HG02870 (cell line): Measurements from ENCODE around the gene FBLN5.
A peak's percentile ranks its signal among the peaks of the same experiment; 100 is the strongest.

Experiments used
- ATAC-seq: cut with Tn5 transposase; IDR thresholded peaks from one replicate; pipeline ENCODE4 v1.9.1; 2021; ENCODE audit warnings: mild to moderate bottlenecking, moderate library complexity; ENCODE audit not compliant: unreplicated experiment

The FBLN5 gene, protein sequence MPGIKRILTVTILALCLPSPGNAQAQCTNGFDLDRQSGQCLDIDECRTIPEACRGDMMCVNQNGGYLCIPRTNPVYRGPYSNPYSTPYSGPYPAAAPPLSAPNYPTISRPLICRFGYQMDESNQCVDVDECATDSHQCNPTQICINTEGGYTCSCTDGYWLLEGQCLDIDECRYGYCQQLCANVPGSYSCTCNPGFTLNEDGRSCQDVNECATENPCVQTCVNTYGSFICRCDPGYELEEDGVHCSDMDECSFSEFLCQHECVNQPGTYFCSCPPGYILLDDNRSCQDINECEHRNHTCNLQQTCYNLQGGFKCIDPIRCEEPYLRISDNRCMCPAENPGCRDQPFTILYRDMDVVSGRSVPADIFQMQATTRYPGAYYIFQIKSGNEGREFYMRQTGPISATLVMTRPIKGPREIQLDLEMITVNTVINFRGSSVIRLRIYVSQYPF

DNA sequence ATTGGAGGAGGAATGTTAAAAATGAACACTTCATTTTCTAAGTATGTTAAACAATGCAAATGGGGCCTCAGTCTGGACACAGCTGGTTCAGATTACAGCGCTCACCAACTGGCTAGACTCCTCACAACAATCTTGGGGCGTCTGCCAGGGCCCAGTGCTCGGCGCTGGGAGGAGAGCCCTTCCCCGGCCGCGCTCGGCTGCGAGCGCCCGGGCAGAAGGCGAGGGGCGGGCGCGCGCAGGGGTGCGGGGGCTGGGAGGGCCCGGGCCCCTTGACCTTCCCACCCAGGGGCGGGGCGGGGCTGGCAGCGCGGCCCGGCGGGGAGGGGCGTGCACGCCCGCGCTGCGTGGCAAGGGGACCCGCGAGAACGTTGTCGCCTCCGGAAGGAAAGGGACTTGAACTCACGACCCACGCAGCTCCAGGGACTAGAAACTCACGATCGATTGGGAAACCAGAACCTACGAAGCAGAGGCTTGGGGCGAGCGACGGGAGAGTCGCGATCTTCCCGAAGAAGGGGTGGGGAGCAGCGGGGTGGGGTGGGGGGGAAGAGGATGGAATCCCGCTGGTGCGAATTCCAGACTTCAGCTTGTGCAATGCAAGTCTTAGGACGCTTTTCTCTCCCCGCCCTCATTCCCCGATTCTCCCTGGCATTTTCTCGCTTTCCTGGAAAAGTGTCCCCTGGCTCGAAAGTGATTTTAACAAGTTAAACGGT lies at the start of gene FBLN5:
TSS of gene FBLN5 (minus strand) at position 220 of the 710 bp plus-strand sequence. CDS start 465 bp downstream, outside the sequence.
- no peak for ATAC-seq

DNA sequence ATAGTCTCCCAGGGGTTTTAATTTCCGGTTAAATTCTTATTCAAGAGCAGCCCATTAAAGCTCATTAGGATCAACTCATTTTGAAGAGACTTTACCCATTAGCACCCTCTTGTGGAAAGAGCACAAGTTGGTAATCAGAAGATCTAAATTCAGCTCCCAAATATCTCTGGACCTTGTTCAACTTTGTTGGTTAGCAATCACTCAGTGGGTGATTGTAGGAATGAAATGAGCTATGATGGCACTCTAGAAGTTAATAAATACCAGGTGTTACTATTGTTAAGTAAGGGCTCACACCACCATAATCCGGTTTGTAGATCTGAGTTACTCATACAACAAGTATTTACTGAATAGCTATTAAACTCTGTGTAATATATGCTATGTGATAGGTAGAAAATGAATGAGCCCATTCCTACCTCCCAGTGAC lies 49.5 kb upstream of the FBLN5 start:
- ATAC-seq: no peak

DNA sequence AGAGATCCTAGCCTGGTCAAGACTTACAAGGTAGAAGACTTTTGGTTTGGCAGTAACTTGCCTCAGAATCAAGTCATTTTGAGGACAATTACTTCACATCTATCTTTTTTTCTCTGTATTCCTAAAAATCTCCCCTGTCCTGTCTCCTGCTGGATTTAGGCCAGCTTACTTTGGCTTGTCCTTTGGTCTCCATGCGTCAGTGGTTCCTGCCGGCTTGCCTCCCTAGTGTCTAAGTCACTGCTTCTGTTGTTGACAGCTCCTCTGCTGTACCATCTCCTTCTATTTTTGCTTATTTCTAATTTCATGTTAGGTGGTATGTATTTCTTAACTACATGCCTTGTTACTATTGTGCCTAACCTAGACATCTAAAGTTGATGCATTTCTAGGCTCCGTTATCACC lies 39.7 kb upstream of the FBLN5 start:
- no peak for ATAC-seq

DNA sequence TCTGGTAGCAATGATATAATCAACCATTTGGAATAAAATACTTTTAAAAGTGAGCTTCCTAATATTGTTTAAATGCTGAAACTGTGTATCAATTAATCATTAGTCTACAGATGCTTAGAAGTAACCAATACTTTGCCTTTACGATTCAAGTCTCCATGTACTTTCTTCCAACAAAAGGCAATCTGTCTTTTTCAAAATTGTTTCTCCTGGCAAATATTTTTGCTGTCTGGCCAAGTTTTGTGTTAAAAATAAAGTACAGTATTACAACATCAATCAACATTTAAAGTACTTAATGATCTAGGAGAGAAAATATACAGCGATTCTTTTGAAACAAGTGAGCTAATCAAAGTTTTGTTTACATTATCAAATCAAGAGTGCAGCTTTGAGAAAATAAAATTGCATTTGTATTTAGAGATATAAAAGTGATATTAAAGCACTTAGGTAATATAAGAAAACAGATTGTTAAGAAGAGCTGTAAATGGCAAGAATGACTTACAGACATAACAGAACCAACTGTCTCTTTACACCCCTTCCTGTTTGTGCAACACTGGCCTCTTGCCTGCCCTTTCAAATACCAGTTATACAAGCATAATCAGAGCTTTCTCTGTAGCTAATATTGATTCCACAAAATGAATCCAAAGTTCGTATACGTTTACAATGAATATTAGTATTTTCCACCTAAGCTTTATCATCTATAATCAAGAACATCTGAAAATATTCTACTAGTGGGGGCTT lies 38.2 kb upstream of the FBLN5 start:
- ATAC-seq: no peak

DNA sequence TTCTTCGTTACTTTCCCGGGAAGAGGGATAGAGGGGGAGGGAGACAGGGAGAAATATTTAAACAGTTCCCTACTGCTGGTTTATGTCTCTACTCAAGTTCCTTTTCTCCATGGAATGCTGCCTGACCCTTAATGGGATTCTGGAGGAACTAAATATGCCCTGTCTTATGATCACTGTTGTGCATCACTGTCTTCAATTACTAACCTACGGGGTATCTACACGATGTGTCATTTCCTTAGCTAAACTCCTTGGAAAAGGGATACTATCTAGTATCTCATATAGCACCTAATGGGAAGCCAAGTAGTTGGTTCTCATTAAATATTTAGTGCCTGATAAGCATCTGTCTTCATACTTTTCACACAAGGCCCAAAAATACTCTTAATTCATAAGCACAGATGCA lies 37.5 kb upstream of the FBLN5 start:
- no peak for ATAC-seq

DNA sequence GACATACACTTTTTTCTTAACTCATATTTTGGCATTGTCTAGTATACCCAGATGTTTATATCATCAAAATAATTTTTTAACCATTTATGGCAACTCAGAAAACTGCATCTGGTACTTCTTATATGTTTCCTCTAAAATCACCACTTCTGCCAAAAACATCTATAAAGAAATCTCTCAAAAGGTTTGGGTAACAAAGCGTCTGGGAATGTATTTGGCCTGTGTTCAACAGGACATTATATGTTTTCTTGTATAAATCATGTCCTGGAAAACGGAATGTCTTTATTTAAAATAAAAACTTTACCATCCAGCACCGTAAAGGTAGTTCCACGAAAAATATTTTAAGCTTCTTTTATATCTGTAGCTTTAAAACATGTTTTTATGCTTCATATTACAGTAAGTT lies 36.1 kb upstream of the FBLN5 start:
- no peak for ATAC-seq

DNA sequence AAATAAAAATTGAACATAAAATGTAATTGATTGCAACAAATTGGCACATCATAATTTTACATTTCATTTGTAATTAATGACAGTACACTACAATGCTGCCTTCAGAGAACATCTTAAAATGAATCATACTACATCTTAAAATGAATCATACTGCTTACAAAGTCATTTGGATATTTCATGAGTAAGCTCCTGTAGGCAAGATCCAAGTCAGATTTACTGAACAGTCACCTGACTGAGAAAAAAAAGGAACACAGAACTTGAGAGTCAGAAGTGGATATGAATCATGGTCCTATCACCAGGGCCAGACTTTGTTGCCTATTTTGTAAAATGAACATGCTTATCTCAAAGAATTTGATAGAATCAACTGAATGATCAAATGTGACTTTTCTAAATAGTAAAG lies 32.7 kb upstream of the FBLN5 start:
- ATAC-seq: peak; percentile 90

DNA sequence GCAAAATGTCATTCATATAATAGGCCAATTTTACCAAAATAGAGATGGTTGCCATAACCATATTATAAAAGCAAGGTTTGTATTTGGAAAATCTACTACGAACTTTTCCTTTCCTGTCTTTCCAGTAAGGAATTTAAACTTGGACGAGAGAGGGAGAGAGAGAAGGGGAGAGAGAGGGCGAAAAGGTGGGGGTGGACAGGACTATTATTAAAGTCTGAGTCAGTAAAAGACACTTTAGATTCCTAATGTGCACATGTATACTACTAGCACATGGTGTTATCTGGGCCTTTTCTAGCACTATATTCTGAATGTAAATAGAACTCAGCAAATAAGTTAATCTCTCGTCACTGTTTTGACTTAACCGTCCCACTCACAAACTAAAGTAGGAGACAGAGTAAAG lies 30.4 kb upstream of the FBLN5 start:
- no peak for ATAC-seq

DNA sequence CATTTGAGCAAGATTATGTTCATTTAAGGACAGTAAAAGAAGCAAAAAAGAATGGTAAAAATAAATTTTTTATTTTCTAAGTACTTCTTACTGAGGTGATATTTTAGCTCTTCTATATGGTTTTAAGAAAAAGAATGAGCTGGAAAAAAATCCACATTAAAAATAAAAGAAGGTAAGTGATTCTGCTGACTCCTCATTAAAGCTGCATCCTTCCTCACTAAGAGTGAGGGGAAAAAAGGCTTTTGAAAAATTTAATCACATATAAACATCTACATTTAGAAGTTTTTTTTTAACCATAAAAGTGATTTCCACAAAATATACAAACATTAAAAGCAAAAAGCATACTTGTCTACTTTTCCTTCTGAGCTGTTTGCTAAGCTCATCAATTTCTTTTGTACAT lies 28.3 kb upstream of the FBLN5 start:
- no peak for ATAC-seq

DNA sequence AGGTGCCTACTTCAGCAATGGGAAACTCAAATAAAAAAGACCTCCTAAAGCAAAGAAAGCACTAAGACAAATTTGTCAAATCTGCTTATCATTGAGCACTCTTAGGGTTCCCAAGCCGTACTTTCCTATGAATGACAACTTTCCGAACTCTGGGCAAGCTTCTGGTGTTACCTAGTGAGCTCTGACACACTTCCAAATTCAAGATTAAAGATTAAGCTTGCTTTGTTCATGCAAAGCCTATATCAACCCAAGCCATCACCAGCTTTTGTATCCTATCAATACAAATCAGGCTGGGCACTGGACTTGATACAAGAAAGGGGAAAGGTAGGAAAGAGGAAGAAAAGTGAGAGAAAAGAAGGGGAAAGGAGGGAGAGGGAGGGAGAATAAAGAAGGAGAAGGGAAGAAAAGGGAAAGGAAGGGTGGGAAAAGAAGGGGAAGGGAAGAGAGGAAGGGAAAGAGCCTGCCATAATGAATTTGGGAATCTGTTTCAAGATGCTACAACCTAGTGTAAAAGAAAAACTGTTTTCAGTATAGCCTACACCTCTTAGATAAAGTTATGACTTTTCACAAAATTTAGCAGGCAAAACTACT lies 23.8 kb upstream of the FBLN5 start:
- ATAC-seq: no peak

DNA sequence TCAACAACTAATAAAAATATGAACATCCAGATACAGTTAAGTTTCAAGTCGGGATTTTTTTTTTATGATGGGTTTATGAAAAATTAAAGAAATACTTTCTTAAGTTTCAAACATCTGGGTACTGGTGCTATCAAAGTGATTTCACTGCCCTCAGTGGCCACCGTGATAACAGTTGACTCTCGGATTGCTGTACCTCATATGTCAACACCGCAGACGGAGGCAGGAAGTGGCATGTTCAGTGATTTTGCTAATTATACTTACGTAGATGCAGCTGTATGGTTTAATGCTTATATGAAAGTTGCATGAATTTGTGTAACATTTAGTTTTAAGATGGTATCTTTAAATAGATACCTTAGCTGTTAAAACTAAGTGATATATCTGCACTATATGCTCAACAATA lies 20.8 kb upstream of the FBLN5 start:
- no peak for ATAC-seq

DNA sequence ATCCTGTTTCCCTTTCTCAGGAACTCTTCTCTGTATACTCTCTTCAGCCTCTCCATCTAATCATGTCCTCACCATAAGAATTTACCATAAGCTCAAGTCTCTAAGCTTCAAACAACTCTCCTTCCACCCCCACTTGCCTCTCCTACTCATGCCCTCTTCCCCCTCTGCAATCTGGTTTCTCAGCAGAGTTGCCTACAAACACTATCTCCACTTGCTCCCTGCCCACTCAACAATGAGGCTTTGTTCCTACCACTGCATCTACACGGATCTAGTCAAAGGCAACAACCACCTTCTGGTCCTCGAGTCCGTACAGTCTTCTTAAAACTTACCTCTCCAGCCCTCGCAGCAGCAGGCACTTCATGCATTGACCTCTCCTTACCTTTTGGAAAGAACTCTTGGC lies 17.2 kb upstream of the FBLN5 start:
- ATAC-seq: no peak

DNA sequence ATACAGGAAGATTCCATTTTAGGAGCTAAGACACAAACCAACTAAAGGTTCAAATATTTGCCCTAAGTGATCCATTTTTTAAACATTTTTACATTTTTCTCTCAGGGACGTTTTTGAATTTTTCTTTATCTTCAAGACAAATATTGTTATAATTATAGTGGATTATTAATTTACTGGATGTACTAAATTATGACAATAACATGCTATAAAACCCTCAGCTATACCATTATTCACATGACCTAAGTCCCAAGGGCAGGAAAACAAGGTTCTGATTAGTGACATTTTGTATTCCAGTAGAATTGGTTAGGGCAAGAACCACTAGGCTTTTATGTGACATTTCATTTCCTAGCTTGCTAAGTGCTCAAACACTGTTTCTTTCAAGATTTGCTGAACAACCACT lies 16.5 kb upstream of the FBLN5 start:
- ATAC-seq: no peak

DNA sequence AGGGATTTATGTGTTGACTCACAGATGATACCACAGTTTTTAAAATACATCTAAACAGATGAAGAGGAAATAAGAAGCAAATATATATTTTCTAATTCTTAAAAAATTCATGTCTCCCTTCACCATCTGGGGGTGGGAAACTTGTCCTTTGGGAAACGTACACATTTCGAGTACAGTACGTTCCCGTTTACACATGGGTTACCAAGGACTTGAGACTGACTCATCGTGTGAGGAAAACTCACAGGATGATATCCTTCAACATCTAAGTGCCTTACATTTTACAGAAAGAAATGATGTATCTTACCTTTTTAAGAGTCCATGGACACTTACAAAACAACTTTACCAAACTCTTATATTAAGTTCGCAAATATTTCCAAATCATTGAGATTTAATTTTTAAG lies 16.0 kb upstream of the FBLN5 start:
- no peak for ATAC-seq

DNA sequence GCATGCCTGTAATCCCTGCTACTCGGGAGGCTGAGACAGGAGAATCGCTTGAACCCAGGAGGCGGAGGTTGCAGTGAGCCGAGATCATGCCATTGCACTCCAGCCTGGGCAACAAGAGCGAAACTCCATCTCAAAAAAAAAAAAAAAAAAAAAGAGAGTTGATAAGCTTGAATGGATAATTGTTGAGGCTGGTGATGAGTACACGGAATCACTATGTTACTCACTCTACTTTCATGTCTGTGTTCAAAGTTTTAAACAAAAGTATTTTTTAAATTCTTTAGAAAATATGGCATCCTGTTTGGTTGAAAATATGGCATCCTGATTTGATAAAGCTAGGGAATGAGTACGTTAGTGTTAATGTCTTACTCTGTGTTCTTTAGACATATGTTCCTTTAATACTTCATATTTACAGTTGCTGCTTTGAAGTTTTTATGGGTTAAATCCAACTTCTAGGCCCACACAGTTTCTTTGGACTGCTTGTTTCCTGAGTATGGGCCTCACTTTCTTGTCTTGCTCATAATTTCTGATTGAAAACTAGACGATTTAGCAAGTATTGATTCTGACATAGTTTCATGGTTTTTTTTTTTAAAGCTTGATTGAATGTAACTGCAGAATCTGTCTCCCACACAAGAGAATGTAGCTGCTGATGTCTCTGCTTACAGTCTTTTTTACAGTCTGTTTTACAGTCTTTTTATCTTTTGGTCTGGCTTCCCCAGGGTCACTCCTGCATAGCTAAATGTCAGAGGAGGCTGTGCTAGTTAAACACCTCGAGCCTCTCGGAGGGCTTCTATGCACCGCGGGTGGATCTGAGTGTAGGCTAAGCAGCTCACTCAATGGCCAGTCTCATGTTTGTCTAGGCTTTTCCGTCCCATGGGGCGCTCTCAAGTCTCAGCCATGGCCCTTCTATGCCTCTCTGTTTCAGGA lies 14.1 kb upstream of the FBLN5 start:
- no peak for ATAC-seq

DNA sequence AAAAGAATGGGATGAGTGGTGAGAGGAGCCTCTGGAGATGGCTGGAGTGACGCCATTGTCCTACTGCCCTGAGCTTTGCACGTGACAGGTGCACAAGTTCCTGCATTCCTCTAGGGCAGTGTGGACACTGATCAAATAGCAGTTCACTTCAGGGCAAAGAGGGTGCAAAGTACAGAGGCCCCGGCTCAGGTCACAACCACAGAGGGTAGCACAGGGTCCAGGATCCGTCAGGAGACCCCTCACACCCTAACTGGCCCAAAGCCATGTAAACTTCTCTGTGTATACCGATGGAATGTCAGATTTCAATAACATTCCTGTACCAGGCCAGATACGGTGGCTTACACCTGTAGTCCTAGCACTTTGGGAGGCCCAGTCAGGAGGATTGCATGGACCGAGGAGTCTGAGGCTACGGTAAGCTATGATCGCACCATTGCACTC lies 10.4 kb upstream of the FBLN5 start:
- ATAC-seq: no peak

DNA sequence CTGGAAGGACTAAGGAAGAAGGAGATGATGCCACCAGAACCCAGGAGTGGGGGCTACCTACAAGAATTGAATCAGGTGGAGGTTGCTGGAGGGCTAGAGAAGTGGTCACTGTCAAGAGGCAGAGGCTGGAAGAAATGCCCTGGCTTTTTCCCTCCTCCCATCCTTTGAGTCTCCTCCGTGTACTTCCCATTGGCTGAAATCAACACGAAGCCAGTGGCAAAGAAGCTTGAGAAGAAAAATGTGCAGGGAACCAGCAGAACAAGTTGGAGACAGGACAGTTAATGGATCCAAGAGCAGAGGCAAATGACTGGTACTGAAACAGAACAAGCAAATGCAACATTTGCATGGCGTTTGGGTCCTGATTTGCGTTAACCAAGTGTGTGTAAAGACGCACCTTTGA lies 9.1 kb upstream of the FBLN5 start:
- ATAC-seq: no peak

DNA sequence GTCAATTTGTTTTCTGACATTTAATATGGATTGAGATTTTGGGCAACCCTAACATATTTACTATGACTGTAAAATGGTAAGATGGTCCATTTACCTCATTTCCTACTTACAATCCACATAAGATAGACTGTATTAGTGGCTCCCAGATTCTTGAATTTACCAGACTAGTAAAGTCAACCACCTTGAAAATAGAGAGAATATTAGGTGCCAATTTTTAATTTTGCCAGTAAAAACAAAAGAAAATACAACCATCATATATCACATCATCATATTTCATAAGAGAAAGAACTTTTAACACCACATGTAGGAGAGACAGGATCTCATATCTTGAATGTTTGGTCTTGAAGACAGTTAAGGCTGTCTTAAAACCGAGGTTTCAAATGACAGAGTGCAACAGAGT lies 7.7 kb upstream of the FBLN5 start:
- no peak for ATAC-seq

DNA sequence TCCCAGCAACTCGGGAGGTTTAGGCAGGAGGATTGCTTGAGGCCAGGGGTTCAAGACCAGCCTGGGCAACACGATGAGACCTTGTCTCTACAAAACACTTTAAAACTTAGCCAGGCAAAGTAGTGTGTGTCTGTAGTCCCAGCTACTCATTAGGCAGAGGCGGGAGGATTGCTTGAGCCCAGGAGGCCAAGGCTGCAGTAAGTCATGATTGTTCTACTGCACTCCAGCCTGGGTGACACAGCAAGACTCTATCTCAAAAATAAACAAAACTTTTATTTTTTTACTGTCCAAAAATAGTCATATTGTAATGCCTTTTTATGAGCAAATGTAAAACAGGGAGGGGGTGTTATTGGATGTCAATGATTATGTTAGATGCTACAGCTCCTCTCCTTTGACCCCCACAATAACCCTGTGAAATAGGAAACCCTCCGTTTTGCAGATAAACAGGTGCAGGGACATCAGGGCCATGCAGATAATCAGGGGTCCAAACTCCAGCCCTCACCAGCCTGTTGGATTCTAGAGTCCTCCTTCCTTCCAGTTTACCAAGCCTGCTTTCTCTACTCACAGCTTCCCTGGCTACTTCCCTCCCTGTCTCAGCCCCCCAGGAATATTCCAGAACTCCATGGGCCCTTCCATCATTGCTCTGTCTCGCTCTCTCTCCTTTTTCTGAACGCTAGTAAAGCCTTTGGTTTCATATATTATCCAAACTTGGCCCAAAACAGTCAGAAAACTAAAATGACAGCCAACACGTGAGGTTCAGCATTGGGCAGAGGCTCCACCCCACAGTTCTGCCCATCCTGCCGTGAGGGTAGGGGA lies 5.9 kb upstream of the FBLN5 start:
- ATAC-seq: no peak
